ENCODE results near the gene SLC11A1.

Gene SLC11A1

DNA sequence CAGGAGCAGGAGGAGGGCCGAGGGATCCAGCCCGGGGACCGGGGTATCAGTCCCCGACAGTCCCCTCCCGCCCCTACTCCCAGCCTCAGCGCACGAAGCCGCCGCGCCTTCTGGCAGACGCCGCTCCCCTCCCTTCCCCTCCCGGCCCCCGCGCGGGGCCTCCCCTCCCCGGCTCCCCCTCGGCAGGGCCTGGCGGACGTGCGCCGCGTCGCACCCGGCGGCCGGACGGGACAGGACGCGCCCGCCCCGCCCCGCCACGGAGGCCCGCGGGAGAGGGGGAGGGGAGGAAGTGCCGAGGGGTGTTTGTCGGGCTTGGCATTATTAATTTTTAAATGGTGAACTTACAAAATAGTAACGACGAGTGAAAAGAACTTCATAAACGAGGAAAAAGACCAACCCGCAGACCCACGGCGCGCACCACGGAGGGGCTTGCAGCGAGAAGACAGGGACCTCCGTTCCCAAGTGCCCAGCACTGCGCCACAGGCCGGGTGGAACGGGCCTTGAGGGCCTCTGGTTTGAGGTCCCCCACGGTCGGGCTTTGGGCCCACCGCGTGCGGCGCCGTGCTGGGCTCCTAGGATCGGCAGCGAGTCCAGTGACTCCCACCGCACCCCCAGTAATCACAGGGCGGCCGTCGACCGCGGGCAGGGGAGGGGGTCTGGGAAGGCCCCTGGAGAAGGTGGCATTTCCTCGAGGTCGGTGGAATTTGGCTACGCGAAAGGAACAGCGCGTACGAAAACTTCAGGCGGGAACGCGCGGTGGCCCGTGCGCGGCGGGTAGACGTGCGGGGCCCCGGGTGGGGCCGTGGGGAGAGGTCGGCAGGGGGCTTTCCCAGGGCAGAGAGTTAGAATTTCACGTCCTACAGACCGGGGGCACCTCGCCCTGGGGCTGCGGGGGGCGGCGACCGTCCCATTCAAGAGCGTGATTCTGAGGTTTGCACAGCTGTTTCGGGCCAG lies 16.6 kb downstream of the SLC11A1 start:
- Histone ChIP-seq H3K27ac (ENCODE audit: low read length) (peak overlapping the region; percentile 62), H3K36me3 (replicated peaks; ENCODE audit: low read depth, low read length) (no peaks in the 10 kb centered on the region), H3K4me1 (ENCODE audit: low read length) (peaks cover 27% of the 10 kb centered on the region), H4K20me1 (ENCODE audit: insufficient read depth, low read length) (no peaks in the 10 kb centered on the region; the same call in 1 of the 2 replicates), H3K4me2 (ENCODE audit: low read length) (peak overlapping the region; percentile 79), H3K79me2 (ENCODE audit: low read length) (peaks cover 16% of the 10 kb centered on the region), H3K9ac (ENCODE audit: low read length) (peak overlapping the region; percentile 60; the same call in 1 of the 2 replicates), H2AFZ (ENCODE audit: low read depth, low read length) (no peak overlapping the region), H3K9me3 (ENCODE audit: insufficient read depth, low read length) (no peaks in the 10 kb centered on the region), H3K27me3 (ENCODE audit: low read depth, low read length) (no peaks in the 10 kb centered on the region), H3K4me3 (ENCODE audit: low read length) (peak overlapping the region; percentile 76)
- TF ChIP-seq, protein P1, sequence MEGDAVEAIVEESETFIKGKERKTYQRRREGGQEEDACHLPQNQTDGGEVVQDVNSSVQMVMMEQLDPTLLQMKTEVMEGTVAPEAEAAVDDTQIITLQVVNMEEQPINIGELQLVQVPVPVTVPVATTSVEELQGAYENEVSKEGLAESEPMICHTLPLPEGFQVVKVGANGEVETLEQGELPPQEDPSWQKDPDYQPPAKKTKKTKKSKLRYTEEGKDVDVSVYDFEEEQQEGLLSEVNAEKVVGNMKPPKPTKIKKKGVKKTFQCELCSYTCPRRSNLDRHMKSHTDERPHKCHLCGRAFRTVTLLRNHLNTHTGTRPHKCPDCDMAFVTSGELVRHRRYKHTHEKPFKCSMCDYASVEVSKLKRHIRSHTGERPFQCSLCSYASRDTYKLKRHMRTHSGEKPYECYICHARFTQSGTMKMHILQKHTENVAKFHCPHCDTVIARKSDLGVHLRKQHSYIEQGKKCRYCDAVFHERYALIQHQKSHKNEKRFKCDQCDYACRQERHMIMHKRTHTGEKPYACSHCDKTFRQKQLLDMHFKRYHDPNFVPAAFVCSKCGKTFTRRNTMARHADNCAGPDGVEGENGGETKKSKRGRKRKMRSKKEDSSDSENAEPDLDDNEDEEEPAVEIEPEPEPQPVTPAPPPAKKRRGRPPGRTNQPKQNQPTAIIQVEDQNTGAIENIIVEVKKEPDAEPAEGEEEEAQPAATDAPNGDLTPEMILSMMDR (IDR thresholded peaks at IDR 0.05; ENCODE audit: low read depth, low read length): no peak
- TF ChIP-seq EZH2phosphoT487 (IDR thresholded peaks at IDR 0.05; ENCODE audit: low read depth): no peak

DNA sequence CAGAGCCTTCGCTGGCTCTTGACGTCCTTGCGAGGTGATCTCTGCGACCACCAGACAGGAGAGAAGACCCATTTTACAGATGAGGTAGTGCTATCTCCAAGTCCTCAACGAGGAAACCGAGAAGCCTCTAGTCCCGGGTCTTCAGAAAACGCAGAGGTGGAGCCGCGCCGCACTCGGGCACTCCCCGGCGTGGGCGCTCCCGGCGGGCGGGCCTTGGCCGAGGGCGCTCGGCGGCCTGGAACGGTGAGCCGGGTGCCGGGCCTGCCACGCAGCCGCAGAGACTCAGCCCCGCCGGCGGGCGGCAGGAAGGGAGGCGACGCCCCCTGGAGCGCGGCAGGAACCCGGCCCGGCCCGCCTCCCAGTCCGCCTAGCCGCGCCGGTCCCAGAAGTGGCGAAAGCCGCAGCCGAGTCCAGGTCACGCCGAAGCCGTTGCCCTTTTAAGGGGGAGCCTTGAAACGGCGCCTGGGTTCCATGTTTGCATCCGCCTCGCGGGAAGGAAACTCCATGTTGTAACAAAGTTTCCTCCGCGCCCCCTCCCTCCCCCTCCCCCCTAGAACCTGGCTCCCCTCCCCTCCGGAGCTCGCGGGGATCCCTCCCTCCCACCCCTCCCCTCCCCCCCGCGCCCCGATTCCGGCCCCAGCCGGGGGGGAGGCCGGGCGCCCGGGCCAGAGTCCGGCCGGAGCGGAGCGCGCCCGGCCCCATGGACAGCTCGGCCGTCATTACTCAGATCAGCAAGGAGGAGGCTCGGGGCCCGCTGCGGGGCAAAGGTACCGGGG lies 17.5 kb downstream of the SLC11A1 start, which contains the start of gene CTDSP1:
Gene CTDSP1 (plus strand): TSS at position 478 of the 776 bp plus-strand sequence. CDS start 223 bp downstream, at position 701.
- H3K4me3 ChIP-seq (ENCODE audit: low read length): peak within 1 kb of the TSS; percentile 97
- peaks cover 16% of the 10 kb centered on the region for H3K79me2 ChIP-seq (ENCODE audit: low read length)
- H3K9ac ChIP-seq (ENCODE audit: low read length): peak within 1 kb of the TSS; percentile 96
- H3K27me3 ChIP-seq (ENCODE audit: low read depth, low read length): no peaks in the 10 kb centered on the region
- no peak within 1 kb of the TSS for H2AFZ ChIP-seq (ENCODE audit: low read depth, low read length)
- TF ChIP-seq, protein P1 (IDR thresholded peaks at IDR 0.05; ENCODE audit: low read depth, low read length): no peak
- no peak for TF ChIP-seq EZH2phosphoT487 (IDR thresholded peaks at IDR 0.05; ENCODE audit: low read depth)
- peak within 1 kb of the TSS; percentile 79 for H3K4me2 ChIP-seq (ENCODE audit: low read length)
- no peaks in the 10 kb centered on the region for H3K36me3 ChIP-seq (replicated peaks; ENCODE audit: low read depth, low read length)
- H3K9me3 ChIP-seq (ENCODE audit: insufficient read depth, low read length): no peaks in the 10 kb centered on the region
- H3K4me1 ChIP-seq (ENCODE audit: low read length): peaks cover 25% of the 10 kb centered on the region
- H3K27ac ChIP-seq (ENCODE audit: low read length): peak within 1 kb of the TSS; percentile 65
- H4K20me1 ChIP-seq (ENCODE audit: insufficient read depth, low read length): no peaks in the 10 kb centered on the region; the same call in 1 of the 2 replicates

DNA sequence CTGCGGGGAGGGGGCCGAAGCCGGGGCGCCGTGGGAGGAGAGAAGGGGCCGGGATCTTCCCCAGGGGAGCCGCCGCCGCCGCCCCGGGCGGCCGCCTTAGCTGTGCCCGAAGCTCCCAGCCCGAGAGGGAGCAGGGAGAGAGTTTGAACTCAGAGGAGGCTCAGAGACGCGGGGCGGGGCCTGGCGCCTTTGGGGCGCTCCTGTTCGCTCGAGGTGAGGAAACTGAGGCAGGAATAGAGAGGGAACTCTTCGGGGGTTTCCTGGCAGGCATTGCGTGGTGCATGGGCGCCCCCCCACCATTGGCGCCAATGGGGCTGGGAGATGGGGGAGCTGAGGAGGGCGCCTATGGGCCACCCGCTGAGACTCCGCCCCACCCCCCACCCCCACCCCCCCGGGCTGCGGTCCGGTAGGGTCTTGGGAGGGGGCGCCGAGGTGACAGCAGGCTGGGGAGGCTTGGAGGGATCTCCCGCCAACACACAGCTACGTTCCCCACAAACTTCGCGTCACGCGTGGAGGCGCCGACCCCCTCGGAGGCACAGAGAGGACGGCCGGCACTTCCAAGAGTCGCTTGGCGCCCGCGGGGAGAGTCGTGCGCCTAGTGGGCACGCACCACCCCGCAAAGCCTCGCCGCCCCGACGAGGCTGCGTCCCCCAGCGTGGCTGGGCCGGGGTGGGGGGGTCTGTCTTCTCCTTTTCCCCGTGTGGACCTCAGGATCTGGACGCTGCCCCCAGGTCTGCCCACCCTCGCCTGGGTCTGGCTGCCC lies 18.3 kb downstream of the SLC11A1 start:
- H3K4me2 ChIP-seq (ENCODE audit: low read length): peak overlapping the region; percentile 76
- H2AFZ ChIP-seq (ENCODE audit: low read depth, low read length): no peak overlapping the region
- H3K9me3 ChIP-seq (ENCODE audit: insufficient read depth, low read length): no peaks in the 10 kb centered on the region
- H3K9ac ChIP-seq (ENCODE audit: low read length): peak overlapping the region; percentile 96
- peaks cover 16% of the 10 kb centered on the region for H3K79me2 ChIP-seq (ENCODE audit: low read length)
- H4K20me1 ChIP-seq (ENCODE audit: insufficient read depth, low read length): no peaks in the 10 kb centered on the region; the same call in 1 of the 2 replicates
- H3K27ac ChIP-seq (ENCODE audit: low read length): peak overlapping the region; percentile 65
- no peaks in the 10 kb centered on the region for H3K36me3 ChIP-seq (replicated peaks; ENCODE audit: low read depth, low read length)
- peaks cover 21% of the 10 kb centered on the region for H3K4me1 ChIP-seq (ENCODE audit: low read length)
- H3K4me3 ChIP-seq (ENCODE audit: low read length): peak overlapping the region; percentile 97
- H3K27me3 ChIP-seq (ENCODE audit: low read depth, low read length): no peaks in the 10 kb centered on the region
- no peak for TF ChIP-seq EZH2phosphoT487 (IDR thresholded peaks at IDR 0.05; ENCODE audit: low read depth)
